ENCODE measurements around the gene XAGE2.
"Not testable (repeated sequence)": the region's sequence is repeated elsewhere in the genome, so short reads cannot be mapped to it uniquely, and the experiment has no call there.

Gene XAGE2

GRCh38 chrX:52368368-52369055 is at the start of gene XAGE2:
Gene XAGE2, plus strand, starts transcription at chrX:52369021. Its CDS starts 994 bp downstream, at chrX:52370015.
- DNase-seq = no peak

- DNase-seq = no peak
Measured at GRCh38 chrX:52337410-52337809, 31.4 kb upstream of the XAGE2 start.

GRCh38 chrX:52341493-52341892 is 27.3 kb upstream of the XAGE2 start:
- no peak for DNase-seq

- DNase-seq = not testable (repeated sequence)
Measured at GRCh38 chrX:52343131-52343530, 25.7 kb upstream of the XAGE2 start.

- not testable (repeated sequence) for DNase-seq
Measured at GRCh38 chrX:52345402-52345801, 23.4 kb upstream of the XAGE2 start.

GRCh38 chrX:52346174-52347165 is 22.4 kb upstream of the XAGE2 start:
- DNase-seq = no peak

- no peak for DNase-seq
Measured at GRCh38 chrX:52349681-52350080, 19.1 kb upstream of the XAGE2 start.

GRCh38 chrX:52352551-52352950 is 16.3 kb upstream of the XAGE2 start:
- DNase-seq = no peak

GRCh38 chrX:52353838-52354237 is 15.0 kb upstream of the XAGE2 start:
- DNase-seq = no peak

GRCh38 chrX:52355108-52355507 is 13.7 kb upstream of the XAGE2 start:
- DNase-seq = no peak

- DNase-seq = no peak
Measured at GRCh38 chrX:52359614-52360232, 9.1 kb upstream of the XAGE2 start.

- no peak for DNase-seq
Measured at GRCh38 chrX:52361941-52362340, 6.9 kb upstream of the XAGE2 start.

GRCh38 chrX:52363247-52363883 is 5.5 kb upstream of the XAGE2 start:
- no peak for DNase-seq

GRCh38 chrX:52378870-52379269 is 10.0 kb downstream of the XAGE2 start:
- no peak for DNase-seq

- DNase-seq = no peak
Measured at GRCh38 chrX:52380993-52381392, 12.2 kb downstream of the XAGE2 start.

- DNase-seq = no peak
Measured at GRCh38 chrX:52410439-52411394, 41.9 kb downstream of the XAGE2 start.

- DNase-seq = no peak
Measured at GRCh38 chrX:52415304-52415703, 46.5 kb downstream of the XAGE2 start.

- DNase-seq = no peak
Measured at GRCh38 chrX:52416816-52417215, 48.0 kb downstream of the XAGE2 start.

GRCh38 chrX:52420824-52421443 is 52.1 kb downstream of the XAGE2 start:
- no peak for DNase-seq

GRCh38 chrX:52422884-52423283 is 54.1 kb downstream of the XAGE2 start:
- DNase-seq = no peak

- DNase-seq = no peak
Measured at GRCh38 chrX:52424656-52425055, 55.8 kb downstream of the XAGE2 start.

All from NCI-H446 treated with DMSO at 0.1 percent for 48 hours (cell line).